GM13977 (cell line): ENCODE results near the gene CTTNBP2.

Experiments used
- DNase-seq: peaks from one replicate; pipeline ENCODE4 v3.0.0; 2012; ENCODE audit warnings: low spot score
- in situ Hi-C: fragments of 300-500 bp; cut with MboI; formaldehyde crosslinking; loops from one replicate; pipeline ENCODE4 v1.12.0; 2022; ENCODE audit warnings: low sequenced_read_pairs, low pct_unique_long_range_greater_than_20kb, mixed read lengths, inconsistent platforms; ENCODE audit not compliant: unreplicated experiment
- TF ChIP-seq, protein P1 (sequence below): IDR thresholded peaks from 2 replicates; pipeline ENCODE4 v1.5.1; 2012; ENCODE audit warnings: mild to moderate bottlenecking, control low read depth; ENCODE audit not compliant: insufficient read depth; ENCODE audit errors: extremely low read depth, missing control alignments

Gene CTTNBP2

GRCh38 chr7:117889611-117890010 is 16.4 kb upstream of the CTTNBP2 start:
- DNase-seq = no peak
- TF ChIP-seq, protein P1, sequence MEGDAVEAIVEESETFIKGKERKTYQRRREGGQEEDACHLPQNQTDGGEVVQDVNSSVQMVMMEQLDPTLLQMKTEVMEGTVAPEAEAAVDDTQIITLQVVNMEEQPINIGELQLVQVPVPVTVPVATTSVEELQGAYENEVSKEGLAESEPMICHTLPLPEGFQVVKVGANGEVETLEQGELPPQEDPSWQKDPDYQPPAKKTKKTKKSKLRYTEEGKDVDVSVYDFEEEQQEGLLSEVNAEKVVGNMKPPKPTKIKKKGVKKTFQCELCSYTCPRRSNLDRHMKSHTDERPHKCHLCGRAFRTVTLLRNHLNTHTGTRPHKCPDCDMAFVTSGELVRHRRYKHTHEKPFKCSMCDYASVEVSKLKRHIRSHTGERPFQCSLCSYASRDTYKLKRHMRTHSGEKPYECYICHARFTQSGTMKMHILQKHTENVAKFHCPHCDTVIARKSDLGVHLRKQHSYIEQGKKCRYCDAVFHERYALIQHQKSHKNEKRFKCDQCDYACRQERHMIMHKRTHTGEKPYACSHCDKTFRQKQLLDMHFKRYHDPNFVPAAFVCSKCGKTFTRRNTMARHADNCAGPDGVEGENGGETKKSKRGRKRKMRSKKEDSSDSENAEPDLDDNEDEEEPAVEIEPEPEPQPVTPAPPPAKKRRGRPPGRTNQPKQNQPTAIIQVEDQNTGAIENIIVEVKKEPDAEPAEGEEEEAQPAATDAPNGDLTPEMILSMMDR = no peak
- in situ Hi-C loops = no loop called here

DNA sequence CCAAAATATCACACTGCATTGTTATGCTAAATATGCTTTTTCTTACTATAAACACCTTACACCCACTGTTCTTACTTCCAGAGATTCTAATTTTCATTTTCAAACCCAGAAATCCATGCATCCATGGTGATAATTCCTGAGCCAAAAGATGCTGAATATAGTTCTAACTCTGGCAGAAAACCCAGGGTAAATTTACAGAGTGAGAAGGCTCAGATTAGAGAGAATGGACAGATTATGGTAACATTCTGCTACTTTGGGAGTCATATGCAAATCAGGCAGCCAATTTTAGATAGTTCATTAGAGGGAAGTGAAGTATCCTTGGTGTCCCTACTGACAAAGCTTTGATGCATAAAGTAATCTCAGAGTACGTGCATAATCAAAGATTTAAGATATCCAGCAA is 15.4 kb upstream of the CTTNBP2 start:
- TF ChIP-seq, protein P1 = no peak
- DNase-seq = no peak
- in situ Hi-C loops = no loop called here

DNA sequence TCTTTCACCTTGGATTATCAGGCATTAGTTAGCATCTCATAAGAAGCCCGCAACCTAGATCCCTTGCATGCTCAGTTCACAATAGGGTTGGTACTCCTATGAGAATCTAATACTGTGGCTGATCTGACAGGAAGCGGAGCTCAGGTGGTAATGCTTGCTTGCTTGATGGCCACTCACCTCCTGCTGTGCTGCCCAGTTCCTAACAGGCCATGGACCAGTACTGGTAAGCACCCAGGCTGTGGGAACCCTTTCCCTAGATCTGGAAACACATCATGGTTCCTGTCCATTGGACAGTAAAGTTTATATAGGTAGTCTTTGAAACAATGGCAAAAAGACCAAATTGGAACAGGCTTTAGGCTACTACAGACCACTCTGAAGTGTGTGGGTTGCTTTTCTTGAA is 9.4 kb upstream of the CTTNBP2 start:
- DNase-seq = no peak
- TF ChIP-seq, protein P1 = no peak
- in situ Hi-C loops = no loop called here

- DNase-seq = no peak
- TF ChIP-seq, protein P1 = no peak
- in situ Hi-C loops = no loop called here
These were observed 3.5 kb upstream of the CTTNBP2 start for GRCh38 chr7:117876761-117877160.

GRCh38 chr7:117875566-117875965 is 2.3 kb upstream of the CTTNBP2 start:
- in situ Hi-C loops = no loop called here
- no peak for DNase-seq
- TF ChIP-seq, protein P1 = no peak

DNA sequence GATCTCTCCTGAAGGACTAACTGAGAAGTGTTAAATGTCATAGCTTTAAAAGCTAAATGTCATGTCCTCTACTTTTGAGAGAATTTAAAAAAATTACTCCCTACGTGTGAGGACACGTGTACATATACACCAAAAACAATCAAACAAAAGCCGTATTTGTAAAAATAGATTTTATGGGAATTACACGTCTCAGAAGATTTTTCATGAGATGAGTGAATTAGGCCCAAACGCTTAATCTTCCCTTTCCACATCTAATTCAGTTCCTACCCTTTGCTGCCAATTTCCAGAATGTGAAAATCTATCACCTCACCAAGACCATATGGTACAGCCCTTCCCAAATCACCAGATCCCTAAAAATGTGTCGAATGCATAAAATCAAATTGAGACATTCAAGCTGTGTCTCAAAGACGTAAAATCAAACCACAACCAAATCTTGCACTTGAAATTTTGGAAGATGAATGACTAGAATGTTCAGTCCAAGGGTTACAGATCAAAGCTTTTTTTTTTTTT is 1.0 kb upstream of the CTTNBP2 start:
- TF ChIP-seq, protein P1 = no peak
- in situ Hi-C loops = no loop called here
- DNase-seq = no peak
